T follicular helper cell (primary cell): ENCODE results near the gene NKAP.
A peak's percentile ranks its signal among the peaks of the same experiment; 100 is the strongest.
"Not testable (repeated sequence)": the region's sequence is repeated elsewhere in the genome, so short reads cannot be mapped to it uniquely, and the experiment has no call there.

Experiments
- DNase-seq: peaks from one replicate; pipeline ENCODE4 v3.0.0-alpha.2; 2020; ENCODE audit warnings: low read depth

NKAP gene

DNA sequence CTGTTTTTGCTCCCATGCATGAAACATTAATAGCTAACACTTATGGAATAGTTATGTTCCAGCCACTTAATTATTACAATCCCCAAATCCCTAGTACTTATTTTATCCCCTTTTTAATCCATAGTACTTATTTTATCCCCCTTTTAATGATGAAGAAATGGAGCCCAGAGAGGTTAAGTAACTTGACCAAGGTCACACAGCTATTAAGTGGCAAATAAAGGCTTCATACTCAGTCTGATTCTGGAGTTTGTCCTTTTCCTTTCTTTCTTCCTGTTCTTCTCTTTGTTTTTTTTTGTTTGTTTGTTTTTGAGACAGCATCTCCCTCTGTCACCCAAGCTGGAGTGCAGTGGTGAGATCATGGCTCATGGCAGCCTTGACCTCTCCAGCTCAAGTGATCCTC is 2.2 kb downstream of the NKAP start:
- DNase-seq, result no peak

GRCh38 chrX:119935215-119935874 is 8.2 kb downstream of the NKAP start:
- no peak for DNase-seq

GRCh38 chrX:119922391-119922790 is 21.2 kb downstream of the NKAP start:
- not testable (repeated sequence) for DNase-seq

DNA sequence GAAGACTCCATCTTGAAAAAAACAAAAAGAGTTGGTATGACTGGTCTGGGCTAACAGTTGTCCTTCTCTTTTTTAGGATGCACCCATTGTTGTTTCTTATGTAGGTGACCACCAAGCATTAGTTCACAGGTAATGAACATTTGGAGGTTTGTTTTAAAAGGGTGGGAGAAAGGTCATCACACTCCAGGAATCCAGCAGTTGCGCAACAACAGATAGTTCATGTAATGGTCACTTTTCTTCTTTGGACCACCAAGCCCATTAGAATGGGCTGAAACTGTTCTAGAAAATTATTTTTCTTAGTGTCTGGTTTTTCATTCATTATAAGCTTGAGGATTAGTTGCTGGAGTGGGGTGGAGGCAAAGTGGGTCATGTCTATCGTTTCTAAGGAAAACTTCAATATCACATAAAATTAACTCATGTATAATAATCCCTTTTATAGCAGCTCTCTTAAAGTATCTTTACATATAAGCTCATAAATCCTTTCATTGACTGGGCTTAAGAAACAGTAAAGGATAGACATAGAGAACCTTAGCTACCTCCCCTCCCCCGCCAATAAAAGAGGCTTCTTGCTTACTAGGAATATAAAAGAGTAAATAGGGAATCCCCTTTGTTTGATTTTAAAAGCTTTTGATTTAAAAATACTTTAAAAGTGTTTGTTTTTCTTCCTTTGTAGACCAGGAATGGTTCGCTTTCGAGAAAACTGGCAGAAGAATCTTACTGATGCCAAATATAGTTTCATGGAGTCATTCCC is 23.5 kb downstream of the NKAP start:
- no peak for DNase-seq

- no peak for DNase-seq
Measured at GRCh38 chrX:119917877-119918276, 25.7 kb downstream of the NKAP start.

DNA sequence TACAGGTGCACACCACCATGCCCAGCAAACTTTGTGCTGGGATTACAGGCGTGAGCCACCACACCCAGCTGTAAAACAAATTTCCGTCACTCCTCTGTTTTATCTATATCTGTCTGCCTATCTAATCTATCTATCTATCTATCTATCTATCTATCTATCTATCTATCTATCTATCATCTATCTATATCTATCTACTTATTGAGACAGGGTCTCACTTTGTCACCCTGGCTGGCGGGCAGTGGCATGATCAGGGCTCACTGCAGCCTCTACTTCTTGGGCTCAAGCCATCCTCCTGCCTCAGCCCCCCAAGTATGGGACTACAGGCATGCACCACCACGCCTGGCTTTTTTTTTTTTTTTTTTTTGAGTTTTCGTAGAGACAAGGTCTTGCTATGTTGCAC is 27.2 kb downstream of the NKAP start:
- DNase-seq, result no peak

- no peak for DNase-seq
Measured at GRCh38 chrX:119900976-119901375, 42.6 kb downstream of the NKAP start.

GRCh38 chrX:119899125-119899524 is 44.4 kb downstream of the NKAP start:
- DNase-seq, result no peak

DNA sequence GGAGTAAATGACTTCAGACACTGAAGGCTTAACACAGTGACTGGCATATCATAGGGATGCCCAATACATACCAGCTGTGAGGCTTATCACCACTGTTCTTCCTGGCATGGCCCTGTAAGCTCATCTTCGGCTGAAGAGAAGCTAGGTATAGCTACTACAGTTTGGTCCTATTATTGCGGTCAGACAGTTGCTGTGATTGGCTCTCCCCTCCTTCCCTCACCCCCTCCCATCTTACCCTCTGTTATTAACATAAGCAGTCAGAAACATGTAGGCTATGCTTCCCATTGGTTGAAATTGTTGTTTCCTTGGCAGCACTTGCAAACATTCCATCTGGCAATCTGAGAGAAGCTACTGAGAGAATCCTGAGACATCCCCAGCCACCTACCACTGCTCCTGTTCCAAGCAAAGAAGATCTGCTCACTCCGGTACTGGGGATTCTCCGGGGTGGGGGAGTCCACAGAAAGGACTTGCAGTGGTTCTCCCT is 47.7 kb downstream of the NKAP start, which contains the start of gene AKAP14:
TSS of gene AKAP14 (plus strand) at position 51 of the 484 bp plus-strand sequence. CDS start 7,331 bp downstream, outside the sequence.
- no peak for DNase-seq

DNA sequence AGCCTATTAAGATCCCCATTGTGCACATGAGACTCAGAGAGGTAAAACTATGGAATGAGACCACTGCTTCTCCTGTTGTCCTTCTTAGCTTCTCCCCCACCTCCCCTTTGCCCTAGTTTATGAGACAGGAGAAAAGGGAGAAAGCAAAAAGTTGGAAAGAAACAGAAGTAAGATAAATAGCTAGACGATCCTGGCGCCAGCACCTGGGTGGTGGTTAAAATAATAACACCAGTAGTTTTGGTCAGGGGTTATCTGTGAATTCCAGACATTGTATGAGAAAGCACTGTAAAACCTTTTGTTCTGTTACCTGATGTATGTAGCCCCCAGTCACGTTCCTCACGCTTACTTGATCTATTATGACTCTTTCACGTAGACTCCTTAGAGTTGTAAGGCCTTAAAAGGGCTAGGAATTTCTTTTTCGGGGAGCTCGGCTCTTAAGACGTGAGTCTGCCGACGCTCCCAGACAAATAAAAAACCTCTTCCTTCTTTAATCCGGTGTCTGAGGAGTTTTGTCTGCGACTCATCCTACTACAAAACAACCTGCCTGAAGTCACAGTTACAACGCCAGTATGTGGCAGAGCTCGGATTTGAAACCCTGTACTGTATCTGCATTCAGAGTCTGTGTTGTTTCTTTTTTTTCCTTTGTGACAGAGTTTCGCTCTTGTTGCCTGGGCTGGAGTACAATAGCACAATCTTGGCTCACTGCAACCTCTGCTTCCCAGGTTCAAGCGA is 51.4 kb downstream of the NKAP start:
- DNase-seq, result not testable (repeated sequence)

DNA sequence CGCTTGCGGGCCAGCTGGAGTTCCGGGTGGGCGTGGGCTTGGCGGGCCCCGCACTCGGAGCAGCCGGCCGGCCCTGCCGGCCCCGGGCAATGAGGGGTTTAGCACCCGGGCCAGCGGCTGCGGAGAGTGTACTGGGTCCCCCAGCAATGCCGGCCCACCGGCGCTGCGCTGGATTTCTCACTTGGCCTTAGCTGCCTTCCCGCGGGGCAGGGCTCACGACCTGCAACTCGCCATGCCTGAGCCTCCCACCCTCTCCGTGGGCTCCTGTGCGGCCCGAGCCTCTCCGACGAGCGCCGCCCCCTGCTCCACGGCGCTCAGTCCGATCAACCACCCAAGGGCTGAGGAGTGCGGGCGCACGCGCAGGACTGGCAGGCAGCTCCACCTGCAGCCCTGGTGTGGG is 52.9 kb downstream of the NKAP start:
- DNase-seq, result not testable (repeated sequence)

DNA sequence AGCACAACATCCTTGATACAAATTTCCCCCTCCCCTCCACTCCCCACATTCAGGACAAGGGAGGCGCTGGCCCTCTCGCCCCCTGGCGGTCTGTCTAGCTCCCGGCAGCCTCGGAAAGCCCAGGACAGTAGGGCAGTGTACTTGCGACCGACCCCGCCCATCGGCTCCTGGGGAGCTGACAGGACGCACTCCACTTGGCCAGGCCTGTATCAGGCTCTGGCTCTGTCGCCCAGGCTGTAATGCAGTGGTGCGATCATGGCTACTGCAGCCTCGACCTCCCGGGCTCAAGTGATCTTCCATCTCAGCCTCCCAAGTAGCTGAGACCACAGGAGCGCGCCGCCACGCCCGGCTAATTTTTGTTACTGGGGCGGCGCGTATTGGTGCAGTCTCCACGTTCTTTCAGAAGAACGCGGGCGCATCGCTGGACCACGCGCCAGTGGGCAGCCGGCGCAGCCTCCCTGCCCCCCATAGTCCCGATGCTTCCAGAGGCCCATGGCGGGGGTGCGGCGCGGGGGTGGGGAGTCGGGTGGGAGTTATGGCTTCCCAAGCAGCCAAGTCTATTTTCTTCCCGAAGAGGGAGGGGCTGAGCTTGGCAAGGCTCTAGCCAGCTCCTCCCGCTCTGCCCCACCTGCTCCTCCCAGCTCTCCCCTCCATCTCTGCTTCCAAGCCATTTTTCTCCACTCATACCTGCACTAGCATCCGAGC is 55.7 kb downstream of the NKAP start:
- peak; percentile 27 for DNase-seq

DNA sequence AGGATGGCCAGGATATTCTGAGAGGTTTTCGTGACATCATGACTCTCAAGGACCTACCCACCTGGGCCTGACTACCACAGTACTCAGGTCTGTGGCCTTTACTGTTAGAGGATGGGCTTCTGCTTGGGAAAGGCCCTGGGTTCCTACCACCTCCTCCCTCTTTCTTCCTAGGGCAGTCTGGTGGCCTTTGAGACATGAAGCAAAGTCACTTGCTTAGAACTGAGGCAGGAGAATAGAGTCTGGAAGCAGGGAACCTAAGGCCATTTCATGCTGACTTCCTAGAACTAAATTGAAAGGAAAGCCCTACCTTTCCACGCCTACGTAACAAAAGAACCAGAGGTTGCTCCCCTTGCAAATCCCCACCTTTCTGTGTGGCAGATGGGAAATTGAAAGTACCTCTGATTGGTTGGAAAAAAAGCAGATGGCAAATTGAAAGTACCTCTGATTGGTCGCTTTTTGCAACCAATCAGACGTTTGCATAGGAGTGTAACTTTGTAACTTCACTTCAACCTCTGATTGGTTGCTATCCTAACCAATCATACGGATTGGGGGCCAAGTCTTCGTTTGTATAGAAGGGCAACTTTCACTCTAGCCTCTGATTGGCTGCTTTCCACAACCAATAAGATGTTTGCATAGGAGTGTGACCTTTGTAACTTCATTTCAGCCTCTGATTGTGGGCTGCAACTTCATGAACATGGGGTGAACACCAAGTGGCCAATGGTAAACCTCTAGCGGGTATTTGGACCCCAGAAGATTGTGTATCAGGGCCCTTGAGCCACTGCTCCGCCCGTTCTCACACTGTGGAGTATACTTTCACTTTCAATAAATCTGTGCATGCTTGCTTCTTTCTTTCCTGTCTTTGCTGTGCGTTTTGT is 57.8 kb downstream of the NKAP start:
- no peak for DNase-seq

DNA sequence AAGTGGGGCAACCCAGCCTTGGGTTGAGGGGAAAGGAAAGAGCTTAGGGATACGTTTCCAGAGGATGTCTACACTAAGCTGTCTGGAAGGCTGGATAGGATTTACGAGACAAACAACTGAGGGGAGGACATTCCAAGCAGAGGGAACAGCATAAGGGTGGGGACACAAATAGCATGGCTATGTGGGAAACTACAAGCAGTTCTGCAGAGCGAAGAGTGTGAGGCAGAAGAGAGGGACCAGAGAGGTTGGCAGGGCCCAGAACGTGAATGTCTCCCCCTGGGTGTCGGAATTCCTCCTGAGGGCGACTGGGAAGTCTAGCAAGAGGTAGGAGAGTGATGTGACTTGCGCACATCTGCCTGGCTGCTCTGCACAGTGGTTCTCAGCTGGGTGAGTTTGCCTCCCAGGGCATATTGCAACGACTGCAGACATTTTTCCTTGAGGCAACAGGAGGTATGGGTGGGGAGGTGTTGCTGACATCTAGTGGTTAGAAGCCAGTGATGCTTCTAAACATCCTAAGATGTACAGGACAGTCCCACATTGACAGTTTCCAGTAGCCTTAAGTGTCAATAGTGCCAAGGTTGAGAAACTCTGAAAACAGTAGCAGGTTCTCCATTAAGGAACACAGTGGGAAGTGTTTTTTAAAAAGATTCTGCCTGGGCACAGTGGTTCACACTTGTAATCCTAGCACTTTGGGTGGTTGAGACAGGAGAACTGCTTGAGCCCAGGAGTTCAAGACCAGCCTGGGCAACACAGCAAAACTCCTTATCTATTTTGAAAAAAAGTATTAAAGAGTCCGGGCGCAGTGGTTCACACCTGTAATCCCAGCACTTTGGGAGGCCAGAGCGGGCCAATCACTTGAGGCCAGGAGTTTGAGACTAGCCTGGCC is 62.8 kb downstream of the NKAP start:
- DNase-seq, result no peak

DNA sequence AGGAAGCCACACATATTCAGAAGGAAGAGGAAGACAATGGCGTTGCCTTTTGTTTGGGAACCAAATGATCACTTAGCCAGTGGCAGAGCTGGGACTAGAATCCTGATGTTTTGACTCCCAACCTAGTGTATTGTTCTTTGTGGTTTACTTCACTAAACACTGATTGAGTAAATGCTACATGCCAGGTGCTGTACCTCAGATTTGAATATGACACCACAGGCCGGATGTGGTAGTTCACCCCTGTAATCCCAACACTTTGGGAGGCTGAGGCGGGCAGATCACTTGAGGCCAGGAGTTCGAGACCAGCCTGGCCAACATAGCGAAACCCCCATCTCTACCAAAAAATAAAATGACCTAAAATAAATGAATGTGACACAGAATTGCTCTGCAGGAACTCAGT is 63.5 kb downstream of the NKAP start:
- DNase-seq, result no peak

- no peak for DNase-seq
Measured at GRCh38 chrX:119878740-119879139, 64.8 kb downstream of the NKAP start.

DNA sequence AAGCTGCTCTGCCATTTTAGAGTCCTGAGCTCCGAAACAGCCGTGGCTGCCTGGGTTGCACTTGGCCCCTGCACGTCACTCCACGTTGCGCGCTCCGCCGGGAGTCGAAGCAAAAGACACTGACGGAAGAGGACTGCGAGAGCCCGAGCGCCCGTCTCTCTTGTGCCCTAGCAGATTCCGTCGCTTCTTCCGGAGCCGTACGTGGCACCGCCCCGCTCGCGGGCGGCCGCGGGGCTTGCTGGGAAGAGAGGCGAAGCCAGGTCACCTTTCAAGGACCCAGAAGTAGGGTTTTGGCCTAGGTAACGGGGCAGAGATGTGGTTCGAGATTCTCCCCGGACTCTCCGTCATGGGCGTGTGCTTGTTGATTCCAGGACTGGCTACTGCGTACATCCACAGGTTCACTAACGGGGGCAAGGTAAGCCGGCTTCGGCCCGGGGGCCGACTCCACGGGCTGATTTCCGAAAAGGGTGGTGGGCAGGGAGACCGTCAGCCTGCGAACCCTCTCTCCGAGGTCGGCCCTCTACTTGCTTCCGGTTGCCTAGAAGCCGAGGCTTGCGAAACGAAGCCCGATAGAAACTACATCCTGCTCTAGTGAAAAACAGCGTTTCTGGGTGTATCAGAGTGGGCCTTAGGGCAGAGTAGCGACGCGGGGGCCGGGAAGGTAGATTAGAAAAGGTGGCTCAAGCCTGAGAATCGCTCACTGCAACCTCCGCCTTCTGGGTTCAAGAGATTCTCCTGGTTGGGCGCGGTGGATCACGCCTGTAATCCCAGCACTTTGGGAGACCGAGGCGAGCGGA is 71.8 kb downstream of the NKAP start, which contains the start of the genes NDUFA1 and RNF113A:
TSS of gene NDUFA1 (plus strand) at position 234 of the 797 bp plus-strand sequence. CDS start at position 314, 80 bp downstream.
TSS of gene RNF113A (minus strand) at position 135 of the 797 bp plus-strand sequence. CDS start at position 15, 120 bp downstream.
- peak; percentile 77 for DNase-seq

- DNase-seq, result peak; percentile 7
Measured at GRCh38 chrX:119871245-119871598, 72.3 kb downstream of the NKAP start.
